Pancreas (tissue), 10 donors: ENCODE measurements around the gene HPN. TPM values are rescaled to one million over a fixed set of nuclear protein-coding genes. Genes with fewer than 3 reads are reported as not detected.
"Not testable (repeated sequence)": the region's sequence is repeated elsewhere in the genome, so short reads cannot be mapped to it uniquely, and the experiment has no call there.

Experiments
- ATAC-seq, 4 donors: fragments of 200-7000 bp; cut with Tn5 transposase; one replicate each; pipeline versions ENCODE4 v1.8.0 to v1.9.1; 2020; ENCODE audit warnings: mild to moderate bottlenecking in 4 of 4, moderate library complexity in 4 of 4
- DNase-seq, 6 donors: peaks; one replicate each; pipeline ENCODE4 v3.0.0-alpha.2; 2020
- FAIRE-seq: peaks from 2 replicates; lab custom pipeline; 2012; peaks lifted over from hg19 to GRCh38; lab: Jason Lieb, UNC
- H3K27ac ChIP-seq, 4 donors: fragments of 200-600 bp; sonication (generic); 1 replicate in 3 of 4; 2 replicates in 1 of 4; pipeline versions ENCODE4 v1.5.0 to v1.8.0; 2020
- H3K27me3 ChIP-seq, 4 donors: fragments of 200-600 bp; one replicate each; pipeline ENCODE4 v1.8.0; 2021
- H3K36me3 ChIP-seq, 3 donors: fragments of 200-600 bp; sonication (generic) in 1 of 3; one replicate each; pipeline versions ENCODE4 v1.5.0 to v1.8.0; 2020 to 2021
- H3K4me1 ChIP-seq, 3 donors: fragments of 200-600 bp; one replicate each; pipeline ENCODE4 v1.8.0; 2021
- H3K4me3 ChIP-seq, 4 donors: fragments of 200-600 bp; sonication (generic) in 2 of 4; one replicate each; pipeline versions ENCODE4 v1.5.0 to v1.8.0; 2020 to 2021
- H3K9me3 ChIP-seq, 4 donors: fragments of 200-600 bp; one replicate each; pipeline ENCODE4 v1.8.0; 2021
- WGBS, 2 donors: extraction: QIAGEN DNeasy Blood & Tissue Kit; methylation state at CpG; one replicate each; pipeline ENCODE4 v1.1.7; 2013; 5-methylcytosine and 5-hydroxymethylcytosine counted together
- intact Hi-C, 3 donors: fragments of 100-400 bp; cut with DNase I; formaldehyde crosslinking; loops; one replicate each; pipeline versions ENCODE4 v1.11.1 to v1.14.2; 2022
- polyA plus RNA-seq, 2 donors: library from polyadenylated mRNA; stranded (reverse); fragments of 200-250 nt; gene quantifications; one replicate each; pipeline ENCODE4 v1.2.3, GENCODE V29; 2013
- total RNA-seq, 6 donors: library from RNA; stranded (reverse); fragmentation: NEBNext Ultra II Directional in 4 of 6; extraction: Animal tissue kit (Norgen Biotek cat#: 25700) in 4 of 6; gene quantifications; one replicate each; pipeline versions ENCODE4 v1.2.1 to v1.2.4, GENCODE V29; 2021 to 2023
- TF ChIP-seq, protein P1 (sequence below), 4 donors: fragments of 200-600 bp; sonication (generic) in 3 of 4; IDR thresholded peaks; one replicate each; pipeline versions ENCODE4 v1.5.0 to v1.8.0; 2021; ENCODE audit warnings: antibody characterized with exemption in 4 of 4
- donor health status: healthy with polysubstance abuse.
- donor health status: DM: no; HTN: no; CAD: no; lungs with moderate emphysema.
- donor health status: DM: no; HTN: no; CAD: no.
- donor health status: control.
- donor health status: control.
- donor health status: Bipolar disorder and iron deficiency.
- donor health status: DM: yes; HTN: yes; CAD: no.
- donor health status: DM: no; HTN: no; CAD: no.
- donor health status: DM: no; HTN: no; CAD: no.
- donor health status: DM: yes; HTN: yes; CAD: no.

The HPN gene
- total and polyA plus RNA-seq, 8 donors = 93.0 to 238 (median 124) TPM

DNA sequence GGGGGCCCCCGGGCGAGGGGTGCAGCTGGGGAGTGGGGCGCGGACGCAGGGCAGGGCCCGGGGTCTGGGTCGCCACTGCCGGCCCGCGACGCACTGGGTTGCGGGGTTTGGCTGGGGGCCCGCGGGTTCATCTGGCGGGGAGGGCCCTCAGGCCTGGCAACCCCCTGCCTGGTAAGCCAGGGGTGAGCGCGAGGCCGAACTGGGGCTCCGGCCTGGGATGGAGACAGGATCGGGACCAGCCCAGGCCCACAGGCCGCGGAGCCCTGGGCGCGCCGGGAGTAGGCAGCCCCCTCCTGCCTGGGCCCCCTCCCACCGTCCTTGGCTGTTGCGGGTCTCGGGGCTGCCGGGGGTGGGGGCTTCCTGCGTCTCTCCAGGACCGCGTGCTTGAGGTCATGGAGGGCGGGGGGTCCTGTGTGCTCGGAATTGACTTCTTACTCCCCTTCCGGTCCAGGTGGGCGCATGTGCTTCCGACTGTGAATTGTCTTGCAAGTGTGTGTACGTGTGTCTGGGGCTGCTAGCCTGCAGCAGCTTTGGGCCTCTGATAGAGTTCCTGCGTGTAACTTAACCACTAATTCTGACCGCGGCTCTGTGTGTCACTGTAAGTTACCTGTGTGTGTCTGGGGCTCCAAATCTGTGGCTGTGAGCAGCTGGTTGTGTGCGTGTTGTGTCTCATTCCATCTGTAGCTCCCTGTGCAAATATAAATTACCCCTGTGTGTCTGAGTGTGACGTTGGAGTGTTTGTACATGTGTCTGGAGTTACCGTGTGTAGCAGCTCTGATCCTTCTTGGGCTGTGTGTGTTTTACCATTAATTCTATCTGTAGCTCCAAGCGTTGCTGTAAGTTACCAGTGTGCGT is 40.6 kb upstream of the HPN start:
- TF ChIP-seq, protein P1, sequence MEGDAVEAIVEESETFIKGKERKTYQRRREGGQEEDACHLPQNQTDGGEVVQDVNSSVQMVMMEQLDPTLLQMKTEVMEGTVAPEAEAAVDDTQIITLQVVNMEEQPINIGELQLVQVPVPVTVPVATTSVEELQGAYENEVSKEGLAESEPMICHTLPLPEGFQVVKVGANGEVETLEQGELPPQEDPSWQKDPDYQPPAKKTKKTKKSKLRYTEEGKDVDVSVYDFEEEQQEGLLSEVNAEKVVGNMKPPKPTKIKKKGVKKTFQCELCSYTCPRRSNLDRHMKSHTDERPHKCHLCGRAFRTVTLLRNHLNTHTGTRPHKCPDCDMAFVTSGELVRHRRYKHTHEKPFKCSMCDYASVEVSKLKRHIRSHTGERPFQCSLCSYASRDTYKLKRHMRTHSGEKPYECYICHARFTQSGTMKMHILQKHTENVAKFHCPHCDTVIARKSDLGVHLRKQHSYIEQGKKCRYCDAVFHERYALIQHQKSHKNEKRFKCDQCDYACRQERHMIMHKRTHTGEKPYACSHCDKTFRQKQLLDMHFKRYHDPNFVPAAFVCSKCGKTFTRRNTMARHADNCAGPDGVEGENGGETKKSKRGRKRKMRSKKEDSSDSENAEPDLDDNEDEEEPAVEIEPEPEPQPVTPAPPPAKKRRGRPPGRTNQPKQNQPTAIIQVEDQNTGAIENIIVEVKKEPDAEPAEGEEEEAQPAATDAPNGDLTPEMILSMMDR (IDR thresholded peaks at IDR 0.05) = no peak
- no peaks in the 10 kb centered on the region for H3K27me3 ChIP-seq
- H3K4me3 ChIP-seq = peak overlapping the region; percentile 76 to 95 (median 88)
- H3K36me3 ChIP-seq = no peaks in the 10 kb centered on the region
- FAIRE-seq (no peak), ATAC-seq (peak; percentile 18 to 39 (median 26)), DNase-seq (peak in 4 of 6 donors; percentile 53 to 87 (median 72))
- peaks cover 7 to 33% (median 25%) of the 10 kb centered on the region in 3 donors for H3K4me1 ChIP-seq
- 3 to 6% methylated on average over 26 to 46 of the region's 46 CpGs for WGBS, 2 donors
- H3K27ac ChIP-seq = peak overlapping the region; percentile 88 to 99 (median 95)
- intact Hi-C loops = no loop called here
- no peaks in the 10 kb centered on the region for H3K9me3 ChIP-seq

DNA sequence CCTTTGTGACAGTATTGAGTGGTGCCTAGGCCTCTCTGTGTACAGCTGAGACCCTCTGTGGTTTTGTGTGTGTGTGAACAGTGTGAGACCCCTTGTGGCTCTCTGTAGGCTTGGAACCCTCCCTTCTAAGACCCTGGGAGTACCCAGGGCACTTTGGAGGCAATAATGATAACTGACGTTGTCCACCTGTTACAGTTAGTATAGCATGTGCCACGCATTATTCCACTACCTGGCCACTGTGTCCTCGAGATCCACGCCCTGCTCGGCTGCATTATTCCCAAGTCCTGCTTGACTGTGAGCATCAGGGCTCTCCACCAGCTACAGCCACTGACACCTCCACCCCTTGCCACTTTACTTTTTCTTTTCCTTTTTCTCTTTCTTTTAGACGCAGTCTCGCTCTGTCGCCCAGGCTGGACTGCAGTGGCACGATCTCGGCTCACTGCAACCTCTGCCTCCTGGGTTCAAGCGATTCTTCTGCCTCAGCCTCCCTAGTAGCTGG is 39.4 kb upstream of the HPN start:
- intact Hi-C loops = no loop called here
- DNase-seq = peak in 2 of 6 donors; percentile 20 to 30

DNA sequence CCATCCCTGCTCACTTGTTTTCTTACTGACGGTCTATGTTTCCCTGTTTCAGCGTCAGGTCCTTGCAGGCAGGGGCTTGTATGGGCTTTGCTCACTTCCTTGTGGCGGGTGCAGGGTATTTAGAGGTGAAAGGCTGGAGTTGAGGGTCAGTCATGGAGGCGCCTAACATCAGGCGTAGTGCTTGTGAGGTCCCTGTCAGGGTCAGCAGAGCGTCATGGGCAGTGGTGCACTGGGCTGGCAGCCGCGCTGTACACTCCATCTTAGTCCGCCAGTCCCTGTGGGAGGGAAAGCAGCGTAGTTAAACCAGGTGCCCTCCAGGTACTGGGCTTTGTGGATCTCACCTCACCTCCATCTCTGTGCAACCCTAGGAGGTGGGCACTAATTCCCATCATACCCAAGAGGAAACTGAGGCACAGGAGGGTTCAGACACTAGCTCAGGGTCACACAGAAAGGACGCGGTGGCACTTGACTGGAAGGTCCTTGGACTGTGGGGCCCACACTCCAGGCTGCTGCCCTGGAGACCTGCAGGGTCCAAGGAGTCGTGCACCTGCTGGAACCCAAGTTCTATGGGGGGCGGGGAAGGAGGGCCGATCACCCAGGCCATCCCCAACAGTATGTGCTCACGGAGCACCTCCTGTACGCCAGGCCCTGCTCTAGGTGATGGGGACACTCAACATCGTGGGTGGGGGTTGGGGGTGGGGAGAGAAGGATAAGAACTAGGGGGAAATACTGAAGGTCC is 36.8 kb upstream of the HPN start:
- TF ChIP-seq, protein P1 (IDR thresholded peaks at IDR 0.05) = no peak
- Histone ChIP-seq H3K9me3 (no peaks in the 10 kb centered on the region), H3K27me3 (no peaks in the 10 kb centered on the region), H3K36me3 (peaks cover 0 to 5% (median 5%) of the 10 kb centered on the region in 3 donors), H3K4me3 (no peak overlapping the region), H3K4me1 (peaks cover 15 to 48% (median 27%) of the 10 kb centered on the region in 3 donors), H3K27ac (peak overlapping the region in 1 of 4 donors; percentile 69)
- ATAC-seq = no peak
- DNase-seq = peak in 3 of 6 donors; percentile 4 to 62 (median 28)
- intact Hi-C loops = no loop called here
- 87 to 90% methylated on average over 18 of the region's 18 CpGs for WGBS, 2 donors
- FAIRE-seq = no peak

More for the DNA sequence above, 39.4 kb upstream of the HPN start:
- H3K4me1 ChIP-seq = peaks cover 15 to 40% (median 33%) of the 10 kb centered on the region in 3 donors
- no peaks in the 10 kb centered on the region for H3K9me3 ChIP-seq
- H3K27me3 ChIP-seq = no peaks in the 10 kb centered on the region
- peak overlapping the region in 2 of 4 donors; percentile 85 to 95 for H3K4me3 ChIP-seq
- H3K27ac ChIP-seq = peak overlapping the region in 2 of 4 donors; percentile 96 to 99
- 91 to 95% methylated on average over 11 of the region's 11 CpGs for WGBS, 2 donors
- no peaks in the 10 kb centered on the region for H3K36me3 ChIP-seq
- no peak for FAIRE-seq
- no peak for ATAC-seq
- TF ChIP-seq, protein P1 (IDR thresholded peaks at IDR 0.05) = no peak

DNA sequence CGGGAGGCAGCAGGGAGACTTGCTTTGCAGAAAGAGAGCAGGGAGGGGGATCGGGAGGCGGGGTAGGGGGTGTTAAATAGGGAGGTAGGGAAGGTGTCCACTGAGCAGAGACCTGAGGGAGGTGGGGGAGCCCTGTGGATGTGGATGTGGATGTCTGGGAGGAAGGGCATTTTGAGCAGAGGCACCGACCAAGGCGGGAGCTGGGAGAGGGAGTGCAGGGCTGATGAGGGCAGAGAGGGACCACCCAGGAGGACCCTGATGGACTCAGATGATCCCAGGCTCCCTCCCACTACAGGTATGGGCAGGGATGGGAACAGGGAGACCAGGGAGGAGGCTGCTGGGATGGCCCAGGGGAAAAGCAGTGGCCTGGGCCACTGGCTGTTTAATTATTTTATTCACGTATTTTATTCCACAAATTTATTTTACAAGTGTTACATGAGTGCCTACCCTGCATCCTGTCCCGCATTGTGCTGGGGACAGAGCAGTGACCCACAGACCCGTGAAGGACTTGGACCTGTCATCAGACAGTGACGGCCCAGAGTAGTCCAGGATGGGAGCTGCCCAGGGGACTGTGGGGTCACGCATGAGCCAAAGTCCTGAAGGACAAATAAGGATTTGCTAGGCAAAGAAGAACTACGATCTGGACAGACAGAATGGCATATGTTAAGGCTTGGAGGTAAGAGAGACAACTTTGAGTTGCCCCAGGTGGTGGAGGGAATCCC is 36.1 kb upstream of the HPN start:
- peak overlapping the region; percentile 23 to 69 (median 56) for H3K27ac ChIP-seq
- intact Hi-C loops = no loop called here
- peaks cover 15 to 48% (median 26%) of the 10 kb centered on the region in 3 donors for H3K4me1 ChIP-seq
- peaks cover 5 to 12% (median 12%) of the 10 kb centered on the region in 3 donors for H3K36me3 ChIP-seq
- ATAC-seq = no peak
- peak in 3 of 6 donors; percentile 10 to 37 (median 31) for DNase-seq
- TF ChIP-seq, protein P1 (IDR thresholded peaks at IDR 0.05) = no peak
- H3K4me3 ChIP-seq = no peak overlapping the region
- no peaks in the 10 kb centered on the region for H3K9me3 ChIP-seq
- H3K27me3 ChIP-seq = no peaks in the 10 kb centered on the region
- no peak for FAIRE-seq
- 84% methylated on average over 11 of the region's 11 CpGs for WGBS, 2 donors

- ATAC-seq, intact Hi-C loops, H3K27me3 ChIP-seq, H3K9me3 ChIP-seq, FAIRE-seq, H3K4me3 ChIP-seq: not testable (repeated sequence)
- peaks cover 15 to 48% (median 26%) of the 10 kb centered on the region in 3 donors for H3K4me1 ChIP-seq
- peak overlapping the region; percentile 23 to 69 (median 56) for H3K27ac ChIP-seq
- 45 to 50% methylated on average over 6 of the region's 6 CpGs for WGBS, 2 donors
- peak in 2 of 6 donors; percentile 6 to 18 for DNase-seq
- H3K36me3 ChIP-seq = peaks cover 5 to 17% (median 15%) of the 10 kb centered on the region in 3 donors
These were observed 35.5 kb upstream of the HPN start for GRCh38 chr19:35006007-35006341.
